HG03378 (cell line): ENCODE data around the gene DLL3.

Experiments used
- ATAC-seq: cut with Tn5 transposase; IDR thresholded peaks from one replicate; pipeline ENCODE4 v1.9.1; 2021; ENCODE audit warnings: mild to moderate bottlenecking, moderate library complexity; ENCODE audit not compliant: unreplicated experiment

The DLL3 gene

DNA sequence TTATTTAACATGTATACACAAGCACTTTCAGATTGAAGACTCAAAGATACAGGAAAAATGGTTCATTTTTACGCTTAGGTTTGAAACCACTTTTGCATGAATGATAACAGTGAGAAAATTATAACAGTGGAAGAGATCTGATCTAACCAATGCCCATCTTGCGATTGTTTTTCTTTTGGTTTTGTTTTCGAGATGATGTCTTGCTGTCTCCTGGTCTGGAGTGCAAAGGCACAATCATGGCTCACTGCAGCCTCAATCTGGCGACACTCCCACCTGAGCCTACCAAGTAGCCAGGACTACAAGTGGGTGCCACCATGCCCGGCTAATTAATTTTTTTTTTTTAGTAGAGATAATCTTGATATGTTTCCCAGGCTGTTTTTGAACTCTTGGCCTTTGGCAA lies 51.5 kb downstream of the DLL3 start:
- no peak for ATAC-seq

DNA sequence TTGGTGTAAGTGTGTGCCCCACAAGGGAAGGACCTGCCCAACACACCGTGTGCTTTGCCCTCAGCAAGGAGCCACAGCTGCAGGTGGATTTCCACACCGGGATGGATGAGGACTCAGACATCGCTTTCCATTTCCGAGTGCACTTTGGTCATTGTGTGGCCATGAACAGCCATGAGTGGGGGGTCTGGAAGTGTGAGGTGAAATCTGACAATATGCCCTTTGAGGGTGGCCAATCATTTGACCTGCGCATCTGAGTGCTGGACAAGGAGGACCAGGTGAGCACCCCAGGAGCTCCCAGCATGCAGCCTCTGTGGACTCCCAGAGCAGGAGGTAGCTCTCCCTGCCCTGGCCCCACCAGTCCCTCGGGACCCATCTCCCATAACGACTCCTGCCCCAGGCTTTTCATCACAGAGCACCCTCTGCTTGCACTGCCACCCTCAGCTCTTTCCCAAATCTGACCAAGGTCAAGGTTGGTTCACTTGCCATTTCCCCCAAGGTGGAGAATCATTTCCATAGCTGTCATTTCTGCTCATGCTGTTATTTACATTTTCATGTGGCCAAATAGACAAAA lies 54.4 kb downstream of the DLL3 start:
- ATAC-seq = no peak

DNA sequence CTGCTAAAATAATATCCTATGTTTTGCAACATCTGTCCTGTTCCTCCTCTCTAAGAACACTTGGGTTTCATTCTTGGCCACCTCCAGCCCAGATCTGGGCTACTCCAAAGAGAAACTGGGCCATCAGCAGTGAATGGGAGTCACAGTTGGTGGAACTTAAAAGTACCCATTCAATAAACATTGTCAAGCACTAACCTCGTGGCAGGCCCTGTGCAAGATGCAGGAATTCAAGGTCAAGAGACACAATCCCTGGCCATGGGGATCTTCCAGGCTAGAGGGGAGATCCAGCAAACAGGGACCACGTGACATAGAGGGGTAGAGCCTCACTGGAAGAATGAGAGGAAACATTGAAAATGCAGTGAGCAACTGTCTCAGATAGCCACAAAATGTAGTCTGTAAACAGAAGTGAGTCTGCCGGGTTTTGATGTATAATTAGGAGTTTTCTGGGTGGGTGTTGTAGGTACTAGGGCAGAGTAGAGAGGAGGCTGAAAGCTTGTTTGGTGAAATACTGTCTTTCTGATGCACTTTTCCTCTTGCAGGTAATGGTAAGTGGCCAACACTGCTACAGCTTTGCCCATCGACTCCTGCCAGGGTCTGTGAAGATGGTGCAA lies 56.1 kb downstream of the DLL3 start:
- ATAC-seq = no peak

DNA sequence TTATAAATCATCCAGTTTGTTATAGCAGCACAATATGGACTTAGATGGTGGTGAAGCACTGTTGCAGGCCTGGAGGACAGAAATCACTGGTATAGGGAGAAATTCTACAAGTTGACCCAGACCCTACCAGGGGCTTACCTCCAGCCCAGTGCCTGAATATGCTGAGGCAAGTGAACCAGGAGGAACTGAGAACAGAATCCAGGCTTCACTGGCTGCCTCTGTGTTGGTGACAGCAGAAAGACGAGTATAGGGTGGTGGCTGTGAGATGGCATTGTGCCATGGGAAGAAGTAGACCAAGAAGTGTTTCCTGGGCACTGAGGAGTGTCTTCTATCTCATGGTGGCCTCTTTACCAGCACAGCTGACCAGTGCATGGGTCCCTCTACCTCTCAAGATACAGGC lies 57.1 kb downstream of the DLL3 start:
- no peak for ATAC-seq
